Measurements from ENCODE around the gene RGS19.

RGS19 gene

DNA sequence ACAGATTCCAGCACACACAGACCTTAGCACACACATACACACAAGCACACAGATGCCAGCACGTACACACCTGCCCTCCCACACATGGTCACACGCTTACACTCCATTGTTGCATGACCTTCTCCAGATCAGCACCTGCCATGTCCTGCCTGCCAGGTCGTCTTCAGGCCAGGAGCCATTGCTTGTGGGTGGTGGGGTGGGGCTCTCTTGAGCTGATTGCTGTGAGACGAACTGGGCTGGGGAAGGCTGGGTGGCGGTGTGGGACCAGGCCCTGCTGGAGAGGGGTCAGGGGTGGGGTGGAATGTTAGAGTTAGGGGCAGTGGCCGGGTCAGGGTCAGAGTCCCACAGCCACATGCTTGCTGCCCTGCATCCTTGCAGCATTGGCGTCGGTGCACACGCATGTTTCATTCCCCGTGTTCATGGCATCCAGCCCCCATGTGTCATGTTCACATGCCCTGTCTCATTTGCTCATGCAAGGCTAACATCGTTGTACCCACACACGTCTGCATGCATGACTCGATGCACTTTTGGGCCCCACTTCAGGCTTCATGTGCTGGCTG lies 34.6 kb upstream of the RGS19 start:
- H3K36me3 ChIP-seq (ENCODE audit: control insufficient read depth, insufficient read depth, low read length): no peaks in the 10 kb centered on the region
- no peak overlapping the region for H3K4me3 ChIP-seq (ENCODE audit: low read length)
- no peak overlapping the region for H3K9ac ChIP-seq (ENCODE audit: low read length)
- no peaks in the 10 kb centered on the region for H3K9me3 ChIP-seq (ENCODE audit: control insufficient read depth, low read length)
- no peaks in the 10 kb centered on the region for H3K27me3 ChIP-seq (ENCODE audit: control insufficient read depth, insufficient read depth, low read length)
- no peaks in the 10 kb centered on the region for H3K4me1 ChIP-seq (ENCODE audit: control insufficient read depth, insufficient read depth, low read length)

- no peak overlapping the region for H3K4me3 ChIP-seq (ENCODE audit: low read length)
- H3K9ac ChIP-seq (ENCODE audit: low read length): no peak overlapping the region
- no peaks in the 10 kb centered on the region for H3K36me3 ChIP-seq (ENCODE audit: control insufficient read depth, insufficient read depth, low read length)
- no peaks in the 10 kb centered on the region for H3K9me3 ChIP-seq (ENCODE audit: control insufficient read depth, low read length)
- H3K4me1 ChIP-seq (ENCODE audit: control insufficient read depth, insufficient read depth, low read length): no peaks in the 10 kb centered on the region
- no peaks in the 10 kb centered on the region for H3K27me3 ChIP-seq (ENCODE audit: control insufficient read depth, insufficient read depth, low read length)
These were observed 34.1 kb upstream of the RGS19 start for GRCh38 chr20:64113444-64113775.

- H3K4me1 ChIP-seq (ENCODE audit: control insufficient read depth, insufficient read depth, low read length): no peaks in the 10 kb centered on the region
- no peak overlapping the region for H3K4me3 ChIP-seq (ENCODE audit: low read length)
- H3K27me3 ChIP-seq (ENCODE audit: control insufficient read depth, insufficient read depth, low read length): no peaks in the 10 kb centered on the region
- H3K9ac ChIP-seq (ENCODE audit: low read length): no peak overlapping the region
- H3K36me3 ChIP-seq (ENCODE audit: control insufficient read depth, insufficient read depth, low read length): no peaks in the 10 kb centered on the region
- no peaks in the 10 kb centered on the region for H3K9me3 ChIP-seq (ENCODE audit: control insufficient read depth, low read length)
These were observed 33.5 kb upstream of the RGS19 start for GRCh38 chr20:64112691-64113443.

- Histone ChIP-seq H3K27me3 (ENCODE audit: control insufficient read depth, insufficient read depth, low read length) (no peaks in the 10 kb centered on the region), H3K4me3 (ENCODE audit: low read length) (no peak overlapping the region), H3K9me3 (ENCODE audit: control insufficient read depth, low read length) (no peaks in the 10 kb centered on the region), H3K36me3 (ENCODE audit: control insufficient read depth, insufficient read depth, low read length) (no peaks in the 10 kb centered on the region), H3K4me1 (ENCODE audit: control insufficient read depth, insufficient read depth, low read length) (no peaks in the 10 kb centered on the region), H3K9ac (ENCODE audit: low read length) (no peak overlapping the region)
These were observed 32.7 kb upstream of the RGS19 start for GRCh38 chr20:64111841-64112641.

GRCh38 chr20:64110411-64111068 lies 31.2 kb upstream of the RGS19 start:
- Histone ChIP-seq H3K4me3 (ENCODE audit: low read length) (no peak overlapping the region), H3K9ac (ENCODE audit: low read length) (no peak overlapping the region), H3K9me3 (ENCODE audit: control insufficient read depth, low read length) (no peaks in the 10 kb centered on the region), H3K27me3 (ENCODE audit: control insufficient read depth, insufficient read depth, low read length) (no peaks in the 10 kb centered on the region), H3K36me3 (ENCODE audit: control insufficient read depth, insufficient read depth, low read length) (no peaks in the 10 kb centered on the region), H3K4me1 (ENCODE audit: control insufficient read depth, insufficient read depth, low read length) (no peaks in the 10 kb centered on the region)

- no peaks in the 10 kb centered on the region for H3K4me1 ChIP-seq (ENCODE audit: control insufficient read depth, insufficient read depth, low read length)
- H3K9me3 ChIP-seq (ENCODE audit: control insufficient read depth, low read length): no peaks in the 10 kb centered on the region
- H3K9ac ChIP-seq (ENCODE audit: low read length): no peak overlapping the region
- no peaks in the 10 kb centered on the region for H3K36me3 ChIP-seq (ENCODE audit: control insufficient read depth, insufficient read depth, low read length)
- H3K4me3 ChIP-seq (ENCODE audit: low read length): no peak overlapping the region
- H3K27me3 ChIP-seq (ENCODE audit: control insufficient read depth, insufficient read depth, low read length): no peaks in the 10 kb centered on the region
These were observed 30.6 kb upstream of the RGS19 start for GRCh38 chr20:64109831-64110391.

GRCh38 chr20:64108731-64109681 lies 29.7 kb upstream of the RGS19 start:
- Histone ChIP-seq H3K9ac (ENCODE audit: low read length) (no peak overlapping the region), H3K36me3 (ENCODE audit: control insufficient read depth, insufficient read depth, low read length) (no peaks in the 10 kb centered on the region), H3K4me3 (ENCODE audit: low read length) (no peak overlapping the region), H3K27me3 (ENCODE audit: control insufficient read depth, insufficient read depth, low read length) (no peaks in the 10 kb centered on the region), H3K4me1 (ENCODE audit: control insufficient read depth, insufficient read depth, low read length) (no peaks in the 10 kb centered on the region), H3K9me3 (ENCODE audit: control insufficient read depth, low read length) (no peaks in the 10 kb centered on the region)

GRCh38 chr20:64107736-64108457 lies 28.6 kb upstream of the RGS19 start:
- Histone ChIP-seq H3K9me3 (ENCODE audit: control insufficient read depth, low read length) (no peaks in the 10 kb centered on the region), H3K36me3 (ENCODE audit: control insufficient read depth, insufficient read depth, low read length) (no peaks in the 10 kb centered on the region)

DNA sequence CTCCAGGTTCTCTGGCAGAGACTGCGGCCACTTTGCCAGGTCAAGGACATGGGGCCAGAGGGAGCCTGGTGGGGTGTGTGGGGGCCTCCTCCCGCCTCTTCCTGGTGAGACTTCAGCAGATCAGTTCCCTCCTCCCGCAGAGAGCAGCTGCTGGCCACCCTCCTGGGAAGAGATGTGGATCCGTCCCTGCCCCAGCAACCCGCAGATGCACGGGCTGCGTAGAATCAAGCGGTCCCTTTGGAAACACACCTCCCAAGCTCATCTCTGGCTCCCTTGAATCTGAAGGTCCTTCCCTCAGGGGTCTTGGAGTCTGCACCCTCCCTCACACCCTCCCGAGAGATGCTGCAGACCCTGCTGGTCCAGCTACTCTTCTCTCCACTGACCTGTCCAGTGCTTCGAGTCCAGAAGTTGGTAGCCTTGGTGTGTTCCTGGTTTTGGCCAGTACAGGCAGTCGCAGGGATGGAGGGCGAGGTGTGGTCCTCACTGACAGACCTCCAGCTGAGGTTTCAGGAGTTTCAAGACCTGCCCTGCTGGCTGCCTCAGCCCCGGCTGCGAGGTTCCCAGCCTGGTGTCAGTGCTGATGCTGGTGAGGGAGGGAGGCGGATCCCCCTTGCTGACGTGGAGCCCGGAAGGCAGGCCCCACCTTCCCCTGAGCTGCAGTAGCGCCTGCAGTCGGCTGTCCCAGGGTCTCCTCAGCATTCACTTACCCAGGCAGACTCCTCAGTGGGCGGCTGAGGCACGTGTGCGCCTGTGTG lies 27.8 kb upstream of the RGS19 start, which contains the start of gene NPBWR2:
Gene NPBWR2, minus strand, starts transcription at position 585 of the 755 bp plus-strand sequence. CDS start 734 bp downstream, outside the sequence.
- Histone ChIP-seq H3K36me3 (ENCODE audit: control insufficient read depth, insufficient read depth, low read length) (no peaks in the 10 kb centered on the region), H3K9me3 (ENCODE audit: control insufficient read depth, low read length) (no peaks in the 10 kb centered on the region), H3K27me3 (ENCODE audit: control insufficient read depth, insufficient read depth, low read length) (peaks cover 18% of the 10 kb centered on the region), H3K9ac (ENCODE audit: low read length) (no peak within 1 kb of the TSS), H3K4me3 (ENCODE audit: low read length) (no peak within 1 kb of the TSS), H3K4me1 (ENCODE audit: control insufficient read depth, insufficient read depth, low read length) (peaks cover 2% of the 10 kb centered on the region)

More at GRCh38 chr20:64107736-64108457, 28.6 kb upstream of the RGS19 start:
- H3K27me3 ChIP-seq (ENCODE audit: control insufficient read depth, insufficient read depth, low read length): peaks cover 10% of the 10 kb centered on the region
- H3K9ac ChIP-seq (ENCODE audit: low read length): no peak overlapping the region
- H3K4me1 ChIP-seq (ENCODE audit: control insufficient read depth, insufficient read depth, low read length): no peaks in the 10 kb centered on the region
- H3K4me3 ChIP-seq (ENCODE audit: low read length): no peak overlapping the region

DNA sequence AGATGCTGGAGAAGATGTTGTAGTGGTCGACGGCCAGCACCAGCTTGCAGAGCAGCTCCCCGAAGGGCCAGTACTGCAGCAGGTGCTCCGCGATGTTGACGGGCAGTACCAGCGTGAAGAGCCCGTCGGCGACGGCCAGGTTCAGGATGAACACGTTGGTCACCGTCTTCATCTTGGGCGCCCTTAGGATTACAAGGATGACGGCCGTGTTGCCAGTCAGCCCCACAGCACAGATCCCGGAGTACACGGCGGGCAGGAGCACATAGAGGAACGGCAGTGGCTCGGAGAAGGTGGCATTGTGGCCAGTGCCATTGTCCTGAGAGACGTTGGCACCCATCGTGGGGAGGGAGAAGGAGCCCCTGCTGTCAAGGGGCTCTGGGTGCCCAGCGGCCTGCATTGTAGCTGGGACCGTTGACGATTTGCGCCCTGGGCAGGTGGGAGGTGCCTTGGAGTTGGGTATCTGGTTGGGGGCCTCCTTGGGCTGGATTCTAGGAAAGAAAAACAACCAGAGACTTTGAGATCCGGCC lies 27.2 kb upstream of the RGS19 start:
- Histone ChIP-seq H3K4me3 (ENCODE audit: low read length) (no peak overlapping the region), H3K9me3 (ENCODE audit: control insufficient read depth, low read length) (no peaks in the 10 kb centered on the region), H3K9ac (ENCODE audit: low read length) (no peak overlapping the region), H3K27me3 (ENCODE audit: control insufficient read depth, insufficient read depth, low read length) (peaks cover 24% of the 10 kb centered on the region), H3K4me1 (ENCODE audit: control insufficient read depth, insufficient read depth, low read length) (peaks cover 6% of the 10 kb centered on the region), H3K36me3 (ENCODE audit: control insufficient read depth, insufficient read depth, low read length) (no peaks in the 10 kb centered on the region)

Data from mucosa of stomach (tissue), 1 donor.